ENCODE data around the gene ZNF135. TPM values are rescaled to one million over a fixed set of nuclear protein-coding genes. Genes with fewer than 3 reads are reported as not detected.

ZNF135 gene
- total and polyA plus RNA-seq, 10 of the 15 experiments (the other 5 are each of a cell fraction or from before 2014, with no cell fraction given): 0.04 TPM; not detected in 9

DNA sequence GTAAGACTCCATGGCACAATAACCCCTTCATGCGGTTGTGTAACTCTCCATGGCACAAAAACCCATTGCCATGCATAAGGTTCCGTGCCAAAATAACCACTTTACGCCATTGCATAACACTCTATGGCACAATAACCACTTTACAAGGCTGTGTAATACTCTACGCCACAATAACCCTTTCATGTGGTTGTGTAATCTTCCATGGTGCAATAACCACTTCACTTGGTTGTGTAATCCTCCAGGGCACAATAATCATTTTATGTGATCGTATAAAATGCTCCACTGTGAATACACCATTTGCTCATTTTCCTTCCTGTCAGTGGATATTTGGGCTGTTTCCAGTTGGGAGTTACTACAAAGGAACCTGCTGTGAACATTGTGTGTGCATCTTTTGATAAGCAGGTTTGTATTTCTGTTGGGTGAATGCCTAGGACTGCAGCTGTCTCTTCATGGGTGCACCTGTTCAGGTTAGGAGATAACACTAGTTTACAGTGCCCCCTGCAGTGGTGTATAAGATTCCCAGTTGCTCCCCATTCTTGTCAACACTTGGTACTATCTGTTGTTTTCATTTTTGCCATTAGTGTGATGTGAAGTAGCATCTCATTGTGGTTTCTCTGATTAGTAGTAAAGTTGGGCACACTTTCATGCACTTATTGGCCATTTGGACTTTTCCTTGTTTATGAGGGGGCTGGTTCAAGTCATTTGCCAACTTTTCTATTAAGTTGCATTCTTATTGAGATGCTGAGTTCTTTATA, 60.1 kb downstream of the ZNF135 start (continued):
- TF ChIP-seq GATAD2B (conservative IDR thresholded peaks at IDR 0.05; ENCODE audit: low read depth) (no peak), BHLHE40 (IDR thresholded peaks at IDR 0.05; ENCODE audit: borderline replicate concordance in 1 of 2, low read depth in 2 of 2, low read length in 1 of 2) (no peak), CHD1 (IDR thresholded peaks at IDR 0.05; ENCODE audit: low read depth, low read length) (no peak), SIN3A (IDR thresholded peaks at IDR 0.05; ENCODE audit: low read depth, low read length) (no peak), CHD2 (IDR thresholded peaks at IDR 0.05; ENCODE audit: borderline replicate concordance, low read depth, low read length) (no peak), HDAC2 (IDR thresholded peaks at IDR 0.05) (no peak), PAX5 (IDR thresholded peaks at IDR 0.05; ENCODE audit: borderline replicate concordance, low read depth, low read length) (no peak), SMARCA5 (IDR thresholded peaks at IDR 0.05) (no peak), SREBF2 (IDR thresholded peaks at IDR 0.05; ENCODE audit: low read length) (no peak), SREBF1 (IDR thresholded peaks at IDR 0.05; ENCODE audit: low read length) (no peak), NFIC (IDR thresholded peaks at IDR 0.05; ENCODE audit: low read depth, low read length) (no peak)

Other genes with a start within 250 kb of the ZNF135 start
Only the 7 nearest of the 16 such genes appear.
- 3.3 and 3.8 TPM in 2 replicates for gene ZNF256, start 111.6 kb upstream of the ZNF135 start, total RNA-seq (2014; rRNA removed)
- gene ZNF256, start 111.6 kb upstream of the ZNF135 start, total RNA-seq (2014; rRNA removed; fragmentation: Illumina TruSeq; extraction: Trizol): 7.5 and 7.6 TPM in 2 replicates
- gene ZNF256, start 111.6 kb upstream of the ZNF135 start, total RNA-seq (2021): 4.6 and 4.8 TPM in 2 replicates
- 7.1 and 10.7 TPM in 2 replicates for gene ZNF256, start 111.6 kb upstream of the ZNF135 start, polyA plus RNA-seq (2011; rRNA removed)
- 5.0 and 5.1 TPM in 2 replicates for gene ZNF256, start 111.6 kb upstream of the ZNF135 start, polyA plus RNA-seq (2014; fragmentation: Illumina TruSeq; extraction: Trizol)
- gene ZNF256, start 111.6 kb upstream of the ZNF135 start, polyA plus RNA-seq (2014; fragmentation: Nextera tagmentation; extraction: Ambion mirVana): 1 to 10 TPM; 1.0 to 2.9 TPM
- gene ZNF256, start 111.6 kb upstream of the ZNF135 start, polyA plus RNA-seq (2014; rRNA removed): 4.1 and 4.8 TPM in 2 replicates
- gene ZNF256, start 111.6 kb upstream of the ZNF135 start, polyA plus RNA-seq (2016; fragmentation: Nextera tagmentation; extraction: Ambion mirVana): 1 to 10 TPM; 3.3 to 3.8 TPM
- gene C19orf18, start 84.7 kb upstream of the ZNF135 start, total RNA-seq (2014; rRNA removed): not detected in 2 replicates
- gene C19orf18, start 84.7 kb upstream of the ZNF135 start, total RNA-seq (2014; rRNA removed; fragmentation: Illumina TruSeq; extraction: Trizol): 0.28 TPM in 1 of 2 replicates, not detected in the other
- gene C19orf18, start 84.7 kb upstream of the ZNF135 start, total RNA-seq (2021): not detected in 2 replicates
- 0.12 TPM in 1 of 2 replicates, not detected in the other for gene C19orf18, start 84.7 kb upstream of the ZNF135 start, polyA plus RNA-seq (2011; rRNA removed)
- gene C19orf18, start 84.7 kb upstream of the ZNF135 start, polyA plus RNA-seq (2014; fragmentation: Illumina TruSeq; extraction: Trizol): 0.30 TPM in 1 of 2 replicates, not detected in the other
- gene C19orf18, start 84.7 kb upstream of the ZNF135 start, polyA plus RNA-seq (2014; fragmentation: Nextera tagmentation; extraction: Ambion mirVana): under 1 TPM in 1 of 2 experiments, not detected in 1; 0.21 TPM
- 0.29 TPM in 1 of 2 replicates, not detected in the other for gene C19orf18, start 84.7 kb upstream of the ZNF135 start, polyA plus RNA-seq (2014; rRNA removed)
- gene C19orf18, start 84.7 kb upstream of the ZNF135 start, polyA plus RNA-seq (2016; fragmentation: Nextera tagmentation; extraction: Ambion mirVana): not detected
- 8.8 and 9.3 TPM in 2 replicates for gene ZNF606, start 56.5 kb upstream of the ZNF135 start, total RNA-seq (2014; rRNA removed)
- gene ZNF606, start 56.5 kb upstream of the ZNF135 start, total RNA-seq (2014; rRNA removed; fragmentation: Illumina TruSeq; extraction: Trizol): 6.4 and 6.5 TPM in 2 replicates
- 10.5 and 10.6 TPM in 2 replicates for gene ZNF606, start 56.5 kb upstream of the ZNF135 start, total RNA-seq (2021)
- gene ZNF606, start 56.5 kb upstream of the ZNF135 start, polyA plus RNA-seq (2011; rRNA removed): 6.6 and 9.4 TPM in 2 replicates
- 5.2 and 5.7 TPM in 2 replicates for gene ZNF606, start 56.5 kb upstream of the ZNF135 start, polyA plus RNA-seq (2014; fragmentation: Illumina TruSeq; extraction: Trizol)
- 1 to 10 TPM; 2.2 TPM for gene ZNF606, start 56.5 kb upstream of the ZNF135 start, polyA plus RNA-seq (2014; fragmentation: Nextera tagmentation; extraction: Ambion mirVana)
- gene ZNF606, start 56.5 kb upstream of the ZNF135 start, polyA plus RNA-seq (2014; rRNA removed): 7.7 and 8.7 TPM in 2 replicates
- 1 to 10 TPM; 9.1 to 9.3 TPM for gene ZNF606, start 56.5 kb upstream of the ZNF135 start, polyA plus RNA-seq (2016; fragmentation: Nextera tagmentation; extraction: Ambion mirVana)
- gene ZSCAN1, start 25.3 kb upstream of the ZNF135 start, total RNA-seq (2014; rRNA removed): not detected in 2 replicates
- not detected in 2 replicates for gene ZSCAN1, start 25.3 kb upstream of the ZNF135 start, total RNA-seq (2014; rRNA removed; fragmentation: Illumina TruSeq; extraction: Trizol)
- gene ZSCAN1, start 25.3 kb upstream of the ZNF135 start, total RNA-seq (2021): not detected in 2 replicates
- not detected in 2 replicates for gene ZSCAN1, start 25.3 kb upstream of the ZNF135 start, polyA plus RNA-seq (2011; rRNA removed)
- not detected in 2 replicates for gene ZSCAN1, start 25.3 kb upstream of the ZNF135 start, polyA plus RNA-seq (2014; fragmentation: Illumina TruSeq; extraction: Trizol)
- not detected for gene ZSCAN1, start 25.3 kb upstream of the ZNF135 start, polyA plus RNA-seq (2014; fragmentation: Nextera tagmentation; extraction: Ambion mirVana)
- not detected in 2 replicates for gene ZSCAN1, start 25.3 kb upstream of the ZNF135 start, polyA plus RNA-seq (2014; rRNA removed)
- gene ZSCAN1, start 25.3 kb upstream of the ZNF135 start, polyA plus RNA-seq (2016; fragmentation: Nextera tagmentation; extraction: Ambion mirVana): not detected
- not detected in 2 replicates for gene ZSCAN18, start 38.9 kb downstream of the ZNF135 start, total RNA-seq (2014; rRNA removed)
- not detected in 2 replicates for gene ZSCAN18, start 38.9 kb downstream of the ZNF135 start, total RNA-seq (2014; rRNA removed; fragmentation: Illumina TruSeq; extraction: Trizol)
- gene ZSCAN18, start 38.9 kb downstream of the ZNF135 start, total RNA-seq (2021): 0.29 and 0.64 TPM in 2 replicates
- 0.64 and 0.68 TPM in 2 replicates for gene ZSCAN18, start 38.9 kb downstream of the ZNF135 start, polyA plus RNA-seq (2011; rRNA removed)
- gene ZSCAN18, start 38.9 kb downstream of the ZNF135 start, polyA plus RNA-seq (2014; fragmentation: Illumina TruSeq; extraction: Trizol): not detected in 2 replicates
- gene ZSCAN18, start 38.9 kb downstream of the ZNF135 start, polyA plus RNA-seq (2014; fragmentation: Nextera tagmentation; extraction: Ambion mirVana): not detected
- not detected in 2 replicates for gene ZSCAN18, start 38.9 kb downstream of the ZNF135 start, polyA plus RNA-seq (2014; rRNA removed)
- gene ZSCAN18, start 38.9 kb downstream of the ZNF135 start, polyA plus RNA-seq (2016; fragmentation: Nextera tagmentation; extraction: Ambion mirVana): not detected
- 0.62 and 0.76 TPM in 2 replicates for gene ZNF329, start 91.5 kb downstream of the ZNF135 start, total RNA-seq (2014; rRNA removed)
- gene ZNF329, start 91.5 kb downstream of the ZNF135 start, total RNA-seq (2014; rRNA removed; fragmentation: Illumina TruSeq; extraction: Trizol): 0.78 and 1.1 TPM in 2 replicates
- 0.43 and 0.56 TPM in 2 replicates for gene ZNF329, start 91.5 kb downstream of the ZNF135 start, total RNA-seq (2021)
- gene ZNF329, start 91.5 kb downstream of the ZNF135 start, polyA plus RNA-seq (2011; rRNA removed): 4.7 and 5.8 TPM in 2 replicates
- 0.29 and 0.71 TPM in 2 replicates for gene ZNF329, start 91.5 kb downstream of the ZNF135 start, polyA plus RNA-seq (2014; fragmentation: Illumina TruSeq; extraction: Trizol)
- gene ZNF329, start 91.5 kb downstream of the ZNF135 start, polyA plus RNA-seq (2014; fragmentation: Nextera tagmentation; extraction: Ambion mirVana): under 1 TPM in 1 of 2 experiments, not detected in 1; 0.11 TPM
- gene ZNF329, start 91.5 kb downstream of the ZNF135 start, polyA plus RNA-seq (2014; rRNA removed): 0.18 and 0.43 TPM in 2 replicates
- gene ZNF329, start 91.5 kb downstream of the ZNF135 start, polyA plus RNA-seq (2016; fragmentation: Nextera tagmentation; extraction: Ambion mirVana): under 1 TPM; 0.28 to 0.42 TPM
- 14.2 and 16.7 TPM in 2 replicates for gene ZNF274, start 123.8 kb downstream of the ZNF135 start, total RNA-seq (2014; rRNA removed)
- 13.5 and 14.7 TPM in 2 replicates for gene ZNF274, start 123.8 kb downstream of the ZNF135 start, total RNA-seq (2014; rRNA removed; fragmentation: Illumina TruSeq; extraction: Trizol)
- 12.3 and 14.1 TPM in 2 replicates for gene ZNF274, start 123.8 kb downstream of the ZNF135 start, total RNA-seq (2021)
- gene ZNF274, start 123.8 kb downstream of the ZNF135 start, polyA plus RNA-seq (2011; rRNA removed): 17.3 and 17.8 TPM in 2 replicates
- 12.3 and 14.9 TPM in 2 replicates for gene ZNF274, start 123.8 kb downstream of the ZNF135 start, polyA plus RNA-seq (2014; fragmentation: Illumina TruSeq; extraction: Trizol)
- 1 to 10 TPM; 2.7 to 3.3 TPM for gene ZNF274, start 123.8 kb downstream of the ZNF135 start, polyA plus RNA-seq (2014; fragmentation: Nextera tagmentation; extraction: Ambion mirVana)
- 12.8 and 14.5 TPM in 2 replicates for gene ZNF274, start 123.8 kb downstream of the ZNF135 start, polyA plus RNA-seq (2014; rRNA removed)
- 10 to 100 TPM; 14.4 to 17.6 TPM for gene ZNF274, start 123.8 kb downstream of the ZNF135 start, polyA plus RNA-seq (2016; fragmentation: Nextera tagmentation; extraction: Ambion mirVana)